GM12801 (cell line): ENCODE data around the gene RIPOR3.

Experiments
- TF ChIP-seq, protein P1 (sequence below): IDR thresholded peaks from one replicate; pipeline ENCODE4 v1.5.1; 2011; ENCODE audit warnings: control low read depth; ENCODE audit not compliant: insufficient read length; ENCODE audit errors: extremely low read depth

The RIPOR3 gene

GRCh38 chr20:50584687-50585086 lies 106.7 kb downstream of the RIPOR3 start:
- TF ChIP-seq, protein P1, sequence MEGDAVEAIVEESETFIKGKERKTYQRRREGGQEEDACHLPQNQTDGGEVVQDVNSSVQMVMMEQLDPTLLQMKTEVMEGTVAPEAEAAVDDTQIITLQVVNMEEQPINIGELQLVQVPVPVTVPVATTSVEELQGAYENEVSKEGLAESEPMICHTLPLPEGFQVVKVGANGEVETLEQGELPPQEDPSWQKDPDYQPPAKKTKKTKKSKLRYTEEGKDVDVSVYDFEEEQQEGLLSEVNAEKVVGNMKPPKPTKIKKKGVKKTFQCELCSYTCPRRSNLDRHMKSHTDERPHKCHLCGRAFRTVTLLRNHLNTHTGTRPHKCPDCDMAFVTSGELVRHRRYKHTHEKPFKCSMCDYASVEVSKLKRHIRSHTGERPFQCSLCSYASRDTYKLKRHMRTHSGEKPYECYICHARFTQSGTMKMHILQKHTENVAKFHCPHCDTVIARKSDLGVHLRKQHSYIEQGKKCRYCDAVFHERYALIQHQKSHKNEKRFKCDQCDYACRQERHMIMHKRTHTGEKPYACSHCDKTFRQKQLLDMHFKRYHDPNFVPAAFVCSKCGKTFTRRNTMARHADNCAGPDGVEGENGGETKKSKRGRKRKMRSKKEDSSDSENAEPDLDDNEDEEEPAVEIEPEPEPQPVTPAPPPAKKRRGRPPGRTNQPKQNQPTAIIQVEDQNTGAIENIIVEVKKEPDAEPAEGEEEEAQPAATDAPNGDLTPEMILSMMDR = no peak

DNA sequence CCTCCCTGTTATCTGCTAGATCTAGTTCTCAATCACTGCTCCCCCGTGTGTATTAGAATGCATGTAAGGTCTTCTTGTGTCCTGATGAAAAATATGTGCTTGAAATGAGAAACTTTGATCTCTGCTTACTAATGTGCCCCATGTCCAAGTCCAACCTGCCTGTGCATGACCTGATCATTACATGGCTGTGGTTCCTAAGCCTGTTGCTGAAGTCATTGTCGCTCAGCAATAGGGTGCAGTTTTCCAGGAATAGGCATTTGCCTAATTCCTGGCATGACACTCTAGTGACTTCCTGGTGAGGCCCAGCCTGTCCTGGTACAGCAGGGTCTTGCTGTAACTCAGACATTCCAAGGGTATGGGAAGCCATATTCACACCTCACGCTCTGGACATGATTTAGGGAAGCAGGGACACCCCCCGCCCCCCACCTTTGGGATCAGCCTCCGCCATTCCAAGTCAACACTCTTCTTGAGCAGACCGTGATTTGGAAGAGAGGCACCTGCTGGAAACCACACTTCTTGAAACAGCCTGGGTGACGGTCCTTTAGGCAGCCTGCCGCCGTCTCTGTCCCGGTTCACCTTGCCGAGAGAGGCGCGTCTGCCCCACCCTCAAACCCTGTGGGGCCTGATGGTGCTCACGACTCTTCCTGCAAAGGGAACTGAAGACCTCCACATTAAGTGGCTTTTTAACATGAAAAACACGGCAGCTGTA lies 107.7 kb downstream of the RIPOR3 start:
- TF ChIP-seq, protein P1 = no peak

DNA sequence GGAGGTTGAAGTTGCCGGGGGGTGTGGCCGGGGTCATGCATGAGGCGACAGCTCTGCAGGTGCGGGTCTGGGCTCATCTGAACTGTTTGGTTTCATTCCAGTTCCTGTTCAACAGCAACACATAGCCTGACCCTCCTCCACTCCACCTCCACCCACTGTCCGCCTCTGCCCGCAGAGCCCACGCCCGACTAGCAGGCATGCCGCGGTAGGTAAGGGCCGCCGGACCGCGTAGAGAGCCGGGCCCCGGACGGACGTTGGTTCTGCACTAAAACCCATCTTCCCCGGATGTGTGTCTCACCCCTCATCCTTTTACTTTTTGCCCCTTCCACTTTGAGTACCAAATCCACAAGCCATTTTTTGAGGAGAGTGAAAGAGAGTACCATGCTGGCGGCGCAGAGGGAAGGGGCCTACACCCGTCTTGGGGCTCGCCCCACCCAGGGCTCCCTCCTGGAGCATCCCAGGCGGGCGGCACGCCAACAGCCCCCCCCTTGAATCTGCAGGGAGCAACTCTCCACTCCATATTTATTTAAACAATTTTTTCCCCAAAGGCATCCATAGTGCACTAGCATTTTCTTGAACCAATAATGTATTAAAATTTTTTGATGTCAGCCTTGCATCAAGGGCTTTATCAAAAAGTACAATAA lies 108.6 kb downstream of the RIPOR3 start:
- TF ChIP-seq, protein P1 = no peak

GRCh38 chr20:50582092-50582491 lies 109.2 kb downstream of the RIPOR3 start:
- TF ChIP-seq, protein P1 = no peak

DNA sequence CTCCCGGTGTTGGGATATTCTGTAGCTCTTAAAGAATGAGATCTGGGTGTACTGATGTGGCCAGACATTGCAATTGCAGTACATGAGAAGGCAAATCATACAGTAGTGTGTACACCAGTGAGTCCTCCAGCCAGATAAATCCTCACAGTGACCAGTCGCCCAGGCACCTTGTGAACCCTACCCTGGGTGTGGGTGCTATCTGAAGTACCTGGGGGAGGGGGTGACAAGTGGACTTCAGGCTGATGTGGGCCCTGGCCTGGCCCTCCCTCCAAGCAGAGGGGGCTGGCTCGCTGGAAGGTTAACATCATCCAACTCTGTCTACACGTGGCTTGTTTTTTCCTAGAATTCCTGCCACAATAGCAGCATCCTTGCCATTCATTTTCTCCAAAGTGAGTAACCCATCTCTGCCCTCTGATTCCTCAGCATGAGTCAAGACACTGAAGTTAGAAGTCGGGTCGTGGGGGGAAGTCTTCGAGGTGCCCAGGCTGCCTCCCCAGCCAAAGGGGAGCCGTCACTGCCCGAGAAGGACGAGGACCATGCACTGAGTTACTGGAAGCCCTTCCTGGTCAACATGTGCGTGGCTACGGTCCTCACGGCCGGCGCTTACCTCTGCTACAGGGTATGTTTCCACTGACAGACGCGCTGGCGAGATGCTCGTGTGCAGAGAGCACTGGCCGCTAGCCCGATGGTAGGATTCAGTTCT lies 110.3 kb downstream of the RIPOR3 start:
- TF ChIP-seq, protein P1 = no peak

GRCh38 chr20:50580016-50580747 lies 111.2 kb downstream of the RIPOR3 start:
- TF ChIP-seq, protein P1 = no peak

GRCh38 chr20:50579511-50579910 lies 111.8 kb downstream of the RIPOR3 start:
- TF ChIP-seq, protein P1 = no peak
